Adrenal gland (tissue), 12 donors: ENCODE measurements around the gene ACOX3. TPM values are rescaled to one million over a fixed set of nuclear protein-coding genes. Genes with fewer than 3 reads are reported as not detected.

Experiments
- DNase-seq, 7 donors: peaks; one replicate each; pipeline ENCODE4 v3.0.0-alpha.2; 2019 to 2020
- H3K27ac ChIP-seq, 5 donors: fragments of 200-600 bp; sonication (generic) in 4 of 5; 1 replicate in 3 of 5; 2 replicates in 2 of 5; pipeline versions ENCODE4 v1.5.1 to v1.8.0; 2016 to 2020; ENCODE audit warnings: mild to moderate bottlenecking in 1 of 5
- H3K27me3 ChIP-seq: fragments of 200-600 bp; 2 replicates; pipeline ENCODE4 v1.8.0; 2021
- H3K36me3 ChIP-seq, 2 donors: fragments of 200-600 bp; replicated peaks in 1 of 2; 1 replicate in 1 of 2; 2 replicates in 1 of 2; pipeline versions ENCODE4 v1.5.1 to v1.8.0; 2018 to 2022
- H3K4me1 ChIP-seq, 2 donors: fragments of 200-600 bp; replicated peaks in 1 of 2; 1 replicate in 1 of 2; 2 replicates in 1 of 2; pipeline versions ENCODE4 v1.5.1 to v1.8.0; 2018 to 2021
- H3K4me3 ChIP-seq, 4 donors: fragments of 200-600 bp; sonication (generic) in 3 of 4; one replicate each; pipeline ENCODE4 v1.5.1; 2016 to 2018
- H3K9me3 ChIP-seq, 3 donors: fragments of 200-600 bp; sonication (generic) in 1 of 3; replicated peaks in 1 of 3; 1 replicate in 2 of 3; 2 replicates in 1 of 3; pipeline versions ENCODE4 v1.5.1 to v1.8.0; 2016 to 2021
- POLR2A ChIP-seq, 2 donors: fragments of 450-650 bp; IDR thresholded peaks; one replicate each; pipeline ENCODE4 v1.6.1; 2017; ENCODE audit warnings: antibody characterized with exemption in 2 of 2, mild to moderate bottlenecking in 2 of 2, moderate library complexity in 1 of 2
- WGBS, 4 donors: extraction: QIAGEN DNeasy Blood & Tissue Kit in 2 of 4; methylation state at CpG; one replicate each; pipeline versions ENCODE4 v1.1.5 to v1.1.7; 2013 to 2017; 5-methylcytosine and 5-hydroxymethylcytosine counted together
- intact Hi-C, 2 donors: fragments of 100-400 bp; cut with DNase I; formaldehyde crosslinking; loops; one replicate each; pipeline versions ENCODE4 v1.14.1 to v1.15.0; 2022 to 2023
- polyA plus RNA-seq, 3 donors: library from polyadenylated mRNA; stranded (reverse); fragments of 200-250 nt in 2 of 3; fragments of 350-450 nt in 1 of 3; fragmentation: Illumina TruSeq in 1 of 3; extraction: RNeasy Lipid Tissue Mini Kit (QIAGEN cat#74804) in 1 of 3; gene quantifications; one replicate each; pipeline ENCODE4 v1.2.3, GENCODE V29; 2013 to 2014
- total RNA-seq, 9 donors: library from RNA; depleted of rRNA in 4 of 9; stranded (reverse); fragments of >200 nt in 4 of 9; fragments of 120-200 nt in 1 of 9; fragmentation: NEBNext Ultra II Directional in 1 of 9; extraction: Animal tissue kit (Norgen Biotek cat#: 25700) in 1 of 9; gene quantifications; one replicate each; pipeline versions ENCODE4 v1.1.0 to v1.2.4, GENCODE V29; 2013 to 2023
- TF ChIP-seq, protein P1 (sequence below), 6 experiments: fragments of 450-650 bp in 4 of 6; fragments of 200-600 bp in 2 of 6; sonication (generic) in 1 of 6; IDR thresholded peaks; 1 replicate in 5 of 6; 2 replicates in 1 of 6; pipeline versions ENCODE4 v1.5.1 to v1.8.0; 2016 to 2021; ENCODE audit warnings: antibody characterized with exemption in 6 of 6, mild to moderate bottlenecking in 2 of 6, moderate library complexity in 1 of 6
- donor health status: healthy with polysubstance abuse.
- donor health status: Bipolar disorder and iron deficiency.
- donor health status: DM: yes; HTN: yes; CAD: no.
- donor health status: DM: no; HTN: no; CAD: no.
- donor health status: DM: no; HTN: no; CAD: no.
- donor health status: DM: yes; HTN: yes; CAD: no.

The ACOX3 gene
- total and polyA plus RNA-seq, 12 donors = 10.4 to 44.2 (median 26.3) TPM

DNA sequence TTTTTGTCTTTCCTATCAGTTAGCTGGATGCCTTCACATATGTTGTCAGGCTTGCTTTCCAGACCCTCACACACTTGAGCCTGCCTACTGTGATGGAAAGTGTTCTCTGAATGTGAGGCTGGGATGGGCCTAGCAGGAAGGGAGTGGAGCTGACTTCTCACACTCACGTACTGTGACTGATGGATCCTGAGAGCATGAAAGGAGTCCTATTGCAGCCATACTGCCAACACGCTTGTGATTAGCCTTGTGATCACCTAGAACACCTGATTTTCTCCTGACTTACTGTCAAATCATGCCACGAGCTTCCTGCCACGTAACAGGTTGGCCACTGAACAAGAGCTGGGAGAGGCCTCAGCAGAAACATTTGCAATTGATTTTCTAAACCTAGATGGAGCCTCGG, 49.9 kb downstream of the ACOX3 start:
- no peak overlapping the region for H3K4me3 ChIP-seq
- peaks cover 16 to 33% of the 10 kb centered on the region in 2 donors for H3K4me1 ChIP-seq
- H3K27ac ChIP-seq = no peak overlapping the region
- WGBS, 4 donors = 91 to 94% (median 94%) methylated on average over 5 of the region's 5 CpGs
- H3K9me3 ChIP-seq = no peaks in the 10 kb centered on the region
- peaks cover 0 to 31% of the 10 kb centered on the region in 2 donors for H3K36me3 ChIP-seq
- DNase-seq = no peak
- TF ChIP-seq, protein P1, sequence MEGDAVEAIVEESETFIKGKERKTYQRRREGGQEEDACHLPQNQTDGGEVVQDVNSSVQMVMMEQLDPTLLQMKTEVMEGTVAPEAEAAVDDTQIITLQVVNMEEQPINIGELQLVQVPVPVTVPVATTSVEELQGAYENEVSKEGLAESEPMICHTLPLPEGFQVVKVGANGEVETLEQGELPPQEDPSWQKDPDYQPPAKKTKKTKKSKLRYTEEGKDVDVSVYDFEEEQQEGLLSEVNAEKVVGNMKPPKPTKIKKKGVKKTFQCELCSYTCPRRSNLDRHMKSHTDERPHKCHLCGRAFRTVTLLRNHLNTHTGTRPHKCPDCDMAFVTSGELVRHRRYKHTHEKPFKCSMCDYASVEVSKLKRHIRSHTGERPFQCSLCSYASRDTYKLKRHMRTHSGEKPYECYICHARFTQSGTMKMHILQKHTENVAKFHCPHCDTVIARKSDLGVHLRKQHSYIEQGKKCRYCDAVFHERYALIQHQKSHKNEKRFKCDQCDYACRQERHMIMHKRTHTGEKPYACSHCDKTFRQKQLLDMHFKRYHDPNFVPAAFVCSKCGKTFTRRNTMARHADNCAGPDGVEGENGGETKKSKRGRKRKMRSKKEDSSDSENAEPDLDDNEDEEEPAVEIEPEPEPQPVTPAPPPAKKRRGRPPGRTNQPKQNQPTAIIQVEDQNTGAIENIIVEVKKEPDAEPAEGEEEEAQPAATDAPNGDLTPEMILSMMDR (IDR thresholded peaks at IDR 0.05) = no peak
- TF ChIP-seq POLR2A (IDR thresholded peaks at IDR 0.05) = no peak
- intact Hi-C loops = no loop called here
- no peaks in the 10 kb centered on the region for H3K27me3 ChIP-seq

DNA sequence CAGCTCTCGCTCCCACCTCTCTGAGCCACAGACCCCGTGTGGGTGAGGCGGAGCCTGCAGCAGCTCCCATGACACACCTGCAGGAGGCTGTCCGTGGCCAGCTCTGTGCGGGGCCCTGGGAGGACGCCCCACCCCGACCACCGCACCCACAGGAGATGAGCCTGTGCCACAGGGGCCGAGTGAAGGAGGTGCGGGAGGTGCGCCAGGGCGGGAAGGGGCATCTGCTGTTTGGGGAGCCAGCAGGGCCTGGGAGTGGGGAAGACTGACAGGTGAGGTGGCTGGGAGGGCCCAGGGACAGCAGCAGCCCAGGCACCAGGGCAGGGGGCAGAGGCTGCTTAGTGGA, 52.0 kb downstream of the ACOX3 start:
- Histone ChIP-seq H3K27ac (no peak overlapping the region), H3K27me3 (no peaks in the 10 kb centered on the region), H3K36me3 (peaks cover 0 to 31% of the 10 kb centered on the region in 2 donors), H3K9me3 (no peaks in the 10 kb centered on the region), H3K4me3 (no peak overlapping the region), H3K4me1 (peaks cover 3 to 20% of the 10 kb centered on the region in 2 donors)
- TF ChIP-seq POLR2A (IDR thresholded peaks at IDR 0.05) = no peak
- TF ChIP-seq, protein P1 (IDR thresholded peaks at IDR 0.05) = no peak
- WGBS, 4 donors = 93 to 97% (median 95%) methylated on average over 3 to 12 of the region's 12 CpGs
- no peak for DNase-seq
- intact Hi-C loops = no loop called here

DNA sequence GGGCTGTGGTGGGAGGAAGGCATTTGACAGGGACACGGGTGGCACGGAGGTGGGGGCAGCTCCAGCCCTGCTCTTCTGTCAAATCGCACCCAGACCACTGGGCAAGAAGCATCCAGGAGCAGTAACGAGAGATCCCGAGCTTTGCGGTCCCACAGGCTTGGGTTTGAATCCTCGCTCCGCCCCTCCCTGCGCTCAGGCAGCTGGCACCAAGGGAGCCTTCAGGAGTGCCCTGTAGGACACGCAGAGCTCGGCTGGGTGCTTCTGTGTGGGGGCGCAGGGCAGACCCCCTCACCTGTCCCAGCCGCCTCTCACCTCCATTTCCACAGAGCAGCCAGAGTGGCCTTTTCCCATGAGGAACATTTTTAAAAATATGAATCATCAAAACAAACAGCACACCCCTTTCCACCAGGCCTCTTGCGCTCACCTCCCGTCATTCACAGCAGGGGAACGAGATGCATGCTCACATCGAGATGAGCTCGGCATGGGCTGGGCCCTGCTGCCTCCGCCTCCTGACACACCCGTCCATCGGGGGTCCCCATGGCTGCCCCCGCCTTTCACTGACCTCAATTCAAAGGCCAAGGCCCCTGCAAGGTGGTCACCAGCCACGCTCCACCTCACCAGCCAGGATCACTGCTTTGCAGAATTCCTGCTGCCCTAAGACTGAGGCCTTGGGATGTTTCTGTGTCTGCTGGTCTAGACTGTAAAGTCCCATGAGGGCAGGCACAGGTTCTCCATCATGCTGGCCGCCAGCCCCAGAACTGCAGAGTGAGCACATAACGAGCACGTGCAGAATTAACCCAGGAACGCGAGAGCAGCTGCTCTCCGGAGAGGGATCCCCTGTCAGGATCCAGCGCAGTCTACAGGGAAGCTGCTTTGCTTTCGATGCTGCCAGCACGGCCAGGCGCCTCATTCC, 52.7 kb downstream of the ACOX3 start:
- H3K9me3 ChIP-seq = no peaks in the 10 kb centered on the region
- H3K36me3 ChIP-seq = peaks cover 0 to 31% of the 10 kb centered on the region in 2 donors
- no peak for DNase-seq
- no peak overlapping the region for H3K4me3 ChIP-seq
- no peak for TF ChIP-seq POLR2A (IDR thresholded peaks at IDR 0.05)
- TF ChIP-seq, protein P1 (IDR thresholded peaks at IDR 0.05) = no peak
- intact Hi-C loops = no loop called here
- H3K27me3 ChIP-seq = no peaks in the 10 kb centered on the region
- H3K27ac ChIP-seq = no peak overlapping the region
- 90 to 97% (median 91%) methylated on average over 17 to 33 of the region's 33 CpGs for WGBS, 4 donors
- peaks cover 0 to 15% of the 10 kb centered on the region in 2 donors for H3K4me1 ChIP-seq

DNA sequence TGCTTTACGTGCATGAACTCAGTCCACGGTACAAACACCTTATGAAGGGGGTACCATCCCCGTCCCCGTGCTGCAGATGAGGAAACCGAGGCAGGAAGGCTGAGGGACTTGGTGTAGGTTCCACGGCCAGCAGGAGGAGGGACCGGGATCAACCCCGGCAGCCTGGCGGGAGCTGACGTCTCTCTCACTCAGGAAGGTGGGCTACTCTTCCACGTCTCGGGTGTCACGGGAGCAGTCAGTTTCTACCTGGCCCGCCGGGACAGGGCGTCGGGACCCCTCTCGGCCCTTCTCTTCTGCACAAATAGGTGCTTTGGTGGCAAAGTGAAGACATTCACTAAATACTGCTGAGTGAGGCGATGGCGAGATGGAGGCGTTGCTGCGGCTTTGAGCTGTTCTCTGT, 53.3 kb downstream of the ACOX3 start:
- Histone ChIP-seq H3K27ac (no peak overlapping the region), H3K4me3 (no peak overlapping the region), H3K27me3 (no peaks in the 10 kb centered on the region), H3K36me3 (peaks cover 0 to 31% of the 10 kb centered on the region in 2 donors), H3K9me3 (no peaks in the 10 kb centered on the region), H3K4me1 (peaks cover 0 to 8% of the 10 kb centered on the region in 2 donors)
- 93 to 100% (median 95%) methylated on average over 17 to 22 of the region's 22 CpGs for WGBS, 4 donors
- TF ChIP-seq, protein P1 (IDR thresholded peaks at IDR 0.05) = no peak
- TF ChIP-seq POLR2A (IDR thresholded peaks at IDR 0.05) = no peak
- DNase-seq = no peak
- intact Hi-C loops = no loop called here
